SK-N-SH (cell line): ENCODE data around the gene HIVEP2. TPM values are rescaled to one million over a fixed set of nuclear protein-coding genes. Genes with fewer than 3 reads are reported as not detected.

Experiments
- CTCF ChIA-PET: fragments of 300-600, 350-600 bp; formaldehyde crosslinking; extraction: SDS; loops from one replicate; lab custom pipeline; 2021; lab: Yijun Ruan, JAX
- POLR2A ChIA-PET: fragments of 350-600 bp; sonication (Branson Sonifier 250); formaldehyde crosslinking; extraction: SDS; loops from one replicate; lab custom pipeline; 2020; ENCODE audit warnings: antibody characterized with exemption, inconsistent platforms; lab: Yijun Ruan, JAX
- DNase-seq: peaks from one replicate; pipeline ENCODE4 v3.0.0; 2012
- H2AFZ ChIP-seq: fragments of 200-600 bp; sonication (generic); 2 replicates; pipeline ENCODE4 v1.8.1; 2016; ENCODE audit warnings: antibody characterized with exemption, mild to moderate bottlenecking, low read depth
- H3F3A ChIP-seq: fragments of 200-600 bp; sonication (generic); replicated peaks from 2 replicates; pipeline ENCODE3; 2016; ENCODE audit warnings: antibody characterized with exemption, mild to moderate bottlenecking; ENCODE audit not compliant: insufficient read depth
- H3K27ac ChIP-seq, 2 experiments: fragments of 200-500 bp in 1 of 2; fragments of 200-600 bp in 1 of 2; sonication (Bioruptor generic) in 1 of 2; sonication (generic), shearing (Covaris generic) in 1 of 2; 2 replicates each; pipeline versions ENCODE4 v1.5.1 to v1.6.1; 2014 to 2016; ENCODE audit warnings: low read depth in 2 of 2, inconsistent platforms in 1 of 2, low read length in 1 of 2, mild to moderate bottlenecking in 1 of 2, mixed read lengths in 1 of 2
- H3K27me3 ChIP-seq: fragments of 200-600 bp; sonication (generic), shearing (Covaris generic); 2 replicates; pipeline ENCODE4 v1.6.1; 2016; ENCODE audit warnings: mixed run types; ENCODE audit not compliant: insufficient read depth
- H3K36me3 ChIP-seq, 2 experiments: fragments of 200-500 bp in 1 of 2; fragments of 200-600 bp in 1 of 2; sonication (Bioruptor generic) in 1 of 2; sonication (generic) in 1 of 2; replicated peaks in 1 of 2; 2 replicates each; pipeline versions ENCODE3 to v1.5.1; 2014 to 2016; ENCODE audit warnings: low read length in 1 of 2, mild to moderate bottlenecking in 1 of 2; ENCODE audit not compliant: insufficient read depth in 2 of 2, control insufficient read depth in 1 of 2
- H3K4me1 ChIP-seq, 2 experiments: fragments of 200-500 bp in 1 of 2; fragments of 200-600 bp in 1 of 2; sonication (Bioruptor generic) in 1 of 2; sonication (generic), shearing (Covaris generic) in 1 of 2; 2 replicates each; pipeline versions ENCODE4 v1.5.1 to v1.6.1; 2014 to 2016; ENCODE audit warnings: low read depth in 1 of 2, low read length in 1 of 2, mixed run types in 1 of 2; ENCODE audit not compliant: insufficient read depth in 2 of 2, control insufficient read depth in 1 of 2
- H3K4me2 ChIP-seq: fragments of 200-600 bp; sonication (generic), shearing (Covaris generic); 2 replicates; pipeline ENCODE4 v1.6.1; 2017; ENCODE audit warnings: mixed run types
- H3K4me3 ChIP-seq, 2 experiments: fragments of 200-500 bp in 1 of 2; fragments of 200-600 bp in 1 of 2; sonication (Bioruptor generic) in 1 of 2; sonication (generic), shearing (Covaris generic) in 1 of 2; 2 replicates each; pipeline versions ENCODE4 v1.5.1 to v1.8.1; 2014 to 2016; ENCODE audit warnings: low read depth in 2 of 2, inconsistent platforms in 1 of 2, low read length in 1 of 2, mild to moderate bottlenecking in 1 of 2, mixed read lengths in 1 of 2, moderate library complexity in 1 of 2
- H3K79me2 ChIP-seq: fragments of 200-600 bp; sonication (generic); 2 replicates; pipeline ENCODE4 v1.8.1; 2017; ENCODE audit warnings: mild to moderate bottlenecking; ENCODE audit not compliant: insufficient read depth
- H3K9ac ChIP-seq: fragments of 200-600 bp; sonication (generic); 2 replicates; pipeline ENCODE4 v1.6.1; 2017; ENCODE audit warnings: mixed run types
- H3K9me2 ChIP-seq: fragments of 200-600 bp; sonication (generic); 2 replicates; pipeline ENCODE4 v1.6.1; 2017; ENCODE audit warnings: mixed run types
- H3K9me3 ChIP-seq: fragments of 200-600 bp; sonication (generic); 2 replicates; pipeline ENCODE4 v1.6.1; 2017; ENCODE audit warnings: mixed run types, mild to moderate bottlenecking, moderate library complexity
- H4K20me1 ChIP-seq: fragments of 200-600 bp; sonication (generic); 2 replicates; pipeline ENCODE4 v1.6.1; 2017; ENCODE audit warnings: mild to moderate bottlenecking, mixed run types; ENCODE audit not compliant: insufficient read depth
- CHD2 ChIP-seq: fragments of 150-350 bp; IDR thresholded peaks from 2 replicates; pipeline ENCODE4 v1.6.1; 2018; ENCODE audit warnings: low read length; ENCODE audit not compliant: partially characterized antibody
- ELF1 ChIP-seq: IDR thresholded peaks from 2 replicates; pipeline ENCODE4 v1.4.0; 2012
- FOXM1 ChIP-seq: IDR thresholded peaks from 2 replicates; pipeline ENCODE4 v1.4.0; 2012; ENCODE audit warnings: low read depth, mild to moderate bottlenecking
- GABPA ChIP-seq: IDR thresholded peaks from 2 replicates; pipeline ENCODE4 v1.4.0; 2012; ENCODE audit warnings: low read depth, mild to moderate bottlenecking
- GATA2 ChIP-seq: sonication (generic); formaldehyde crosslinking; IDR thresholded peaks from 2 replicates; pipeline ENCODE4 v1.5.0; 2020; ENCODE audit warnings: mild to moderate bottlenecking, missing genetic modification reagents
- IRF3 ChIP-seq: fragments of 150-350 bp; IDR thresholded peaks from 2 replicates; pipeline ENCODE4 v1.6.1; 2016; ENCODE audit warnings: mild to moderate bottlenecking, low read depth, low read length
- JUND ChIP-seq: IDR thresholded peaks from 2 replicates; pipeline ENCODE4 v1.4.0; 2012
- MEF2A ChIP-seq: IDR thresholded peaks from 2 replicates; pipeline ENCODE4 v1.4.0; 2012; ENCODE audit warnings: low read depth, borderline replicate concordance
- NFIC ChIP-seq: IDR thresholded peaks from 2 replicates; pipeline ENCODE4 v1.4.0; 2012; ENCODE audit warnings: borderline replicate concordance
- PBX3 ChIP-seq: IDR thresholded peaks from 2 replicates; pipeline ENCODE4; 2012
- RFX5 ChIP-seq: IDR thresholded peaks from 2 replicates; pipeline ENCODE4 v1.6.1; 2012; ENCODE audit warnings: mild to moderate bottlenecking, improper control_type of control experiment, low read length
- SIN3A ChIP-seq: IDR thresholded peaks from 2 replicates; pipeline ENCODE4 v1.6.1; 2012; ENCODE audit warnings: low read depth, mild to moderate bottlenecking, low read length, moderate library complexity, borderline replicate concordance
- TAF1 ChIP-seq: IDR thresholded peaks from 2 replicates; pipeline ENCODE4 v1.6.1; 2012; ENCODE audit warnings: low read depth, mild to moderate bottlenecking, low read length, moderate library complexity, borderline replicate concordance
- YY1 ChIP-seq: IDR thresholded peaks from 2 replicates; pipeline ENCODE4 v1.4.0; 2012; ENCODE audit warnings: low read depth, mild to moderate bottlenecking
- WGBS: methylation state at CpG from one replicate; pipeline ENCODE4 v1.1.6; 2017; ENCODE audit warnings: low lambda C conversion rate; 5-methylcytosine and 5-hydroxymethylcytosine counted together
- polyA plus RNA-seq, 3 experiments: library from polyadenylated mRNA; depleted of rRNA; stranded (reverse); fragments of >200 nt; gene quantifications; 2 replicates each; pipeline ENCODE4 v1.2.3, GENCODE V29; 2012
- TF ChIP-seq, protein P1 (sequence below): IDR thresholded peaks from 2 replicates; pipeline ENCODE4 v1.4.0; 2012; ENCODE audit warnings: low read depth, borderline replicate concordance
- TF ChIP-seq, protein P2 (sequence below): fragments of 200-600 bp; sonication (generic); IDR thresholded peaks from 2 replicates; pipeline ENCODE4 v1.6.1; 2017; ENCODE audit warnings: antibody characterized with exemption, mild to moderate bottlenecking, moderate library complexity
- TF ChIP-seq, protein P3 (sequence below): IDR thresholded peaks from 2 replicates; pipeline ENCODE4 v1.4.0; 2012; ENCODE audit warnings: low read depth, borderline replicate concordance

The HIVEP2 gene
- polyA plus RNA-seq, 1 of the 3 experiments (the other 2 are of a cell fraction): 2.5 TPM

GRCh38 chr6:142916881-142917280 lies 28.1 kb downstream of the HIVEP2 start:
- DNase-seq: no peak
- no peaks in the 10 kb centered on the region for H3K9me3 ChIP-seq
- no peak overlapping the region for H3K27ac ChIP-seq
- TF ChIP-seq CHD2 (no peak), YY1 (no peak), ELF1 (no peak), SIN3A (no peak), GATA2 (CRISPR knock-in tag) (no peak), JUND (no peak)
- TF ChIP-seq, protein P1, sequence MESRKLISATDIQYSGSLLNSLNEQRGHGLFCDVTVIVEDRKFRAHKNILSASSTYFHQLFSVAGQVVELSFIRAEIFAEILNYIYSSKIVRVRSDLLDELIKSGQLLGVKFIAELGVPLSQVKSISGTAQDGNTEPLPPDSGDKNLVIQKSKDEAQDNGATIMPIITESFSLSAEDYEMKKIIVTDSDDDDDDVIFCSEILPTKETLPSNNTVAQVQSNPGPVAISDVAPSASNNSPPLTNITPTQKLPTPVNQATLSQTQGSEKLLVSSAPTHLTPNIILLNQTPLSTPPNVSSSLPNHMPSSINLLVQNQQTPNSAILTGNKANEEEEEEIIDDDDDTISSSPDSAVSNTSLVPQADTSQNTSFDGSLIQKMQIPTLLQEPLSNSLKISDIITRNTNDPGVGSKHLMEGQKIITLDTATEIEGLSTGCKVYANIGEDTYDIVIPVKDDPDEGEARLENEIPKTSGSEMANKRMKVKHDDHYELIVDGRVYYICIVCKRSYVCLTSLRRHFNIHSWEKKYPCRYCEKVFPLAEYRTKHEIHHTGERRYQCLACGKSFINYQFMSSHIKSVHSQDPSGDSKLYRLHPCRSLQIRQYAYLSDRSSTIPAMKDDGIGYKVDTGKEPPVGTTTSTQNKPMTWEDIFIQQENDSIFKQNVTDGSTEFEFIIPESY: no peak
- WGBS: 100% methylated on average over 1 of the region's 1 CpG
- peaks cover 22% of the 10 kb centered on the region; the same call in 1 of the 2 replicates for H3K79me2 ChIP-seq
- H3K9me2 ChIP-seq: no peaks in the 10 kb centered on the region; the same call in 1 of the 2 replicates
- H3K36me3 ChIP-seq: peaks cover 0 to 7% of the 10 kb centered on the region in 2 experiments
- H3K27me3 ChIP-seq: no peaks in the 10 kb centered on the region
- no peak overlapping the region for H2AFZ ChIP-seq
- no peak overlapping the region for H3K4me3 ChIP-seq
- H4K20me1 ChIP-seq: no peaks in the 10 kb centered on the region
- no peak overlapping the region for H3K9ac ChIP-seq
- ChIA-PET POLR2A (no interaction called here), CTCF (interaction anchor here (0.8 to 1.2 kb wide), 3 partner anchors 11 to 19 kb away, joined by 3 to 6 read pairs (median 3); no protein-coding TSS in a partner anchor)
- H3F3A ChIP-seq: peaks cover 4% of the 10 kb centered on the region
- no peak overlapping the region for H3K4me2 ChIP-seq
- H3K4me1 ChIP-seq: peaks cover 0 to 5% of the 10 kb centered on the region in 2 experiments; a peak in 2 of 4 replicates

DNA sequence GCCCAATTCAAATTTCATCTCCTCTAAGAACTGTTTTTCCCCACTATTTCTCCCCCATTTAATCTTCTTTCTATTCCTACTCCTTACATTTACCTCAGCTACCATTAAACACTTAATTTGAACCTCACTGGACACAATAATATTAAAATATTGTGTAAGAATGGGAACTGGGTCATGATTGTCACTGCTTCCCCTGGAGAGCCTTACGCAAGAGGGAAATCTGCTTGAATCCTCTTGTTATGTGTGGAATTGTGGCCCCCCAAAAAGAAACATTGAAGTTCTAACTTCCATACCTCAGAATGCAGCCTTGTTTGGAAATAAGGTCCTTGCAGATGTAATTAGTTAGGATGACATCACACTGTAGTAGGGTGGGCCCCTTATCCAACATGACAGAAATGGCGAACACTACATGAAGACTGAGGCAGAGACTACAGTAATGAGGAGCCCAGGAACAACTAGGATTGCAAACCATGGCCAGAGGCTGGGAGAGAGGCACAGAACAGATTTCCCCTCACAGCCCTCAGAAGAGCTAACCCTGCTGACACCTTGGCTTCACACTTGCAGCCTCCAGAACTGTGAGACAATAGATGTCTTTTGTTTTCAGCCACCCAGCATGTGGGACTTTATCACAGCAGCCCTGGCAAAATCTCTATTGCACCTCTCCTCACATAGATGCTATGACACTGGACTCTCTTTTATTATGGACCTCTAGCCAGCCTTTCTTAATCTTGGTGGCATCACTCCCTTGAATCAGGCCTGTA lies 29.9 kb downstream of the HIVEP2 start:
- Histone ChIP-seq H3K4me1 (peaks cover 0 to 5% of the 10 kb centered on the region in 2 experiments; a peak in 2 of 4 replicates), H3K4me2 (no peak overlapping the region), H3F3A (peaks cover 4% of the 10 kb centered on the region), H3K9me2 (no peaks in the 10 kb centered on the region; the same call in 1 of the 2 replicates), H3K9me3 (no peaks in the 10 kb centered on the region), H3K27me3 (no peaks in the 10 kb centered on the region), H3K4me3 (no peak overlapping the region), H3K9ac (no peak overlapping the region), H3K36me3 (peaks cover 0 to 7% of the 10 kb centered on the region in 2 experiments), H3K27ac (no peak overlapping the region), H2AFZ (no peak overlapping the region), H3K79me2 (peaks cover 22% of the 10 kb centered on the region; the same call in 1 of the 2 replicates), H4K20me1 (no peaks in the 10 kb centered on the region)
- WGBS: 94% methylated on average over 1 of the region's 2 CpGs
- ChIA-PET CTCF (no interaction called here), POLR2A (no interaction called here)
- no peak for TF ChIP-seq GATA2 (CRISPR knock-in tag)
- TF ChIP-seq MEF2A: no peak
- TF ChIP-seq, protein P1: no peak
- no peak for TF ChIP-seq CHD2
- no peak for TF ChIP-seq TAF1
- TF ChIP-seq, protein P2, sequence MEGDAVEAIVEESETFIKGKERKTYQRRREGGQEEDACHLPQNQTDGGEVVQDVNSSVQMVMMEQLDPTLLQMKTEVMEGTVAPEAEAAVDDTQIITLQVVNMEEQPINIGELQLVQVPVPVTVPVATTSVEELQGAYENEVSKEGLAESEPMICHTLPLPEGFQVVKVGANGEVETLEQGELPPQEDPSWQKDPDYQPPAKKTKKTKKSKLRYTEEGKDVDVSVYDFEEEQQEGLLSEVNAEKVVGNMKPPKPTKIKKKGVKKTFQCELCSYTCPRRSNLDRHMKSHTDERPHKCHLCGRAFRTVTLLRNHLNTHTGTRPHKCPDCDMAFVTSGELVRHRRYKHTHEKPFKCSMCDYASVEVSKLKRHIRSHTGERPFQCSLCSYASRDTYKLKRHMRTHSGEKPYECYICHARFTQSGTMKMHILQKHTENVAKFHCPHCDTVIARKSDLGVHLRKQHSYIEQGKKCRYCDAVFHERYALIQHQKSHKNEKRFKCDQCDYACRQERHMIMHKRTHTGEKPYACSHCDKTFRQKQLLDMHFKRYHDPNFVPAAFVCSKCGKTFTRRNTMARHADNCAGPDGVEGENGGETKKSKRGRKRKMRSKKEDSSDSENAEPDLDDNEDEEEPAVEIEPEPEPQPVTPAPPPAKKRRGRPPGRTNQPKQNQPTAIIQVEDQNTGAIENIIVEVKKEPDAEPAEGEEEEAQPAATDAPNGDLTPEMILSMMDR: no peak
- no peak for TF ChIP-seq PBX3
- no peak for TF ChIP-seq NFIC
- no peak for TF ChIP-seq YY1
- no peak for TF ChIP-seq GABPA
- no peak for TF ChIP-seq IRF3
- TF ChIP-seq, protein P3, sequence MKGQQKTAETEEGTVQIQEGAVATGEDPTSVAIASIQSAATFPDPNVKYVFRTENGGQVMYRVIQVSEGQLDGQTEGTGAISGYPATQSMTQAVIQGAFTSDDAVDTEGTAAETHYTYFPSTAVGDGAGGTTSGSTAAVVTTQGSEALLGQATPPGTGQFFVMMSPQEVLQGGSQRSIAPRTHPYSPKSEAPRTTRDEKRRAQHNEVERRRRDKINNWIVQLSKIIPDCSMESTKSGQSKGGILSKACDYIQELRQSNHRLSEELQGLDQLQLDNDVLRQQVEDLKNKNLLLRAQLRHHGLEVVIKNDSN: no peak
- TF ChIP-seq FOXM1: no peak
- no peak for TF ChIP-seq RFX5
- no peak for DNase-seq
